Measurements from ENCODE around the gene TRIM22.

DNA sequence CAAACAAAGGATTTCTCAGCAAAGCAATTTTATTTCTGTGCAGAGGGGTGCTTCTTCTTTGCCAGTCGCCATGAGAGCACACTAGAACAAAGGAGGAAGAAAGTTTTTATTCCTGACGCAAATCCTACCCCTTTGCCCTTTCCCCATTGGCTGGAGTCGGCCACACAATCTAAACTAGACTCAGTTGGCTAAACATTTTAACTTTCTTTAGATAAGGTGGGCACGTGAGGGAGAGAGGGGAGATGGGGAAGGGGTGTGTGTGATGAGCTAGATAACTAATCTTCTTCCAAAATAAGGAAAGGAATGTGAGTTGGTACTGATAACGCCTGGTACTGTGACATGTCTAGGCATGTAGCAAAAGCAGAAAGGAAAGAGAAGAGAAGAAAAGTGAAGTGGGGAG is 626 bp downstream of the TRIM22 start:
- TF ChIP-seq CTCF (IDR thresholded peaks at IDR 0.05; ENCODE audit: insufficient read depth, low read depth, low read length) (no peak), EZH2 (IDR thresholded peaks at IDR 0.05; ENCODE audit: insufficient read depth, low read length) (no peak)
